ENCODE data around the gene TXNDC2. TPM values are rescaled to one million over a fixed set of nuclear protein-coding genes. Genes with fewer than 3 reads are reported as not detected.

Gene TXNDC2
- total RNA-seq, 1 donor from 2014 or later, result 0.49 TPM

- DNase-seq (ENCODE audit: extremely low spot score in 2 of 2), result no peak
- no peak overlapping the region for H3K4me3 ChIP-seq
- TF ChIP-seq POLR2AphosphoS5 (IDR thresholded peaks at IDR 0.05; ENCODE audit: insufficient read depth in 1 of 2, low read depth in 1 of 2) (no peak), POLR2A (IDR thresholded peaks at IDR 0.05) (no peak)
- H3K36me3 ChIP-seq, result no peaks in the 10 kb centered on the region
- no peak overlapping the region for H3K27ac ChIP-seq
- H3K27me3 ChIP-seq, result no peaks in the 10 kb centered on the region
- intact Hi-C loops (cut with DNase I), result no loop called here
- no peaks in the 10 kb centered on the region for H3K4me1 ChIP-seq
- H3K9me3 ChIP-seq, result no peaks in the 10 kb centered on the region
These were observed 23.1 kb upstream of the TXNDC2 start for GRCh38 chr18:9862686-9863085.

GRCh38 chr18:9863282-9863681 is 22.5 kb upstream of the TXNDC2 start:
- H3K36me3 ChIP-seq, result no peaks in the 10 kb centered on the region
- no peaks in the 10 kb centered on the region for H3K4me1 ChIP-seq
- H3K4me3 ChIP-seq, result no peak overlapping the region
- no peak for DNase-seq (ENCODE audit: extremely low spot score in 2 of 2)
- intact Hi-C loops (cut with DNase I), result no loop called here
- H3K9me3 ChIP-seq, result no peaks in the 10 kb centered on the region
- no peaks in the 10 kb centered on the region for H3K27me3 ChIP-seq
- no peak overlapping the region for H3K27ac ChIP-seq
- no peak for TF ChIP-seq CTCF (IDR thresholded peaks at IDR 0.05)
- no peak for TF ChIP-seq POLR2A (IDR thresholded peaks at IDR 0.05)
- TF ChIP-seq POLR2AphosphoS5 (IDR thresholded peaks at IDR 0.05; ENCODE audit: insufficient read depth in 1 of 2, low read depth in 1 of 2), result no peak

- no peaks in the 10 kb centered on the region for H3K36me3 ChIP-seq
- DNase-seq (ENCODE audit: extremely low spot score in 2 of 2), result no peak
- TF ChIP-seq CTCF (IDR thresholded peaks at IDR 0.05) (no peak), POLR2AphosphoS5 (IDR thresholded peaks at IDR 0.05; ENCODE audit: insufficient read depth in 1 of 2, low read depth in 1 of 2) (no peak), POLR2A (IDR thresholded peaks at IDR 0.05) (no peak)
- peaks cover 23% of the 10 kb centered on the region for H3K4me1 ChIP-seq
- H3K27ac ChIP-seq, result no peak overlapping the region
- H3K9me3 ChIP-seq, result no peaks in the 10 kb centered on the region
- intact Hi-C loops (cut with DNase I), result no loop called here
- no peak overlapping the region for H3K4me3 ChIP-seq
- no peaks in the 10 kb centered on the region for H3K27me3 ChIP-seq
These were observed 19.8 kb upstream of the TXNDC2 start for GRCh38 chr18:9865764-9866490.

GRCh38 chr18:9866627-9867026 is 19.1 kb upstream of the TXNDC2 start:
- Histone ChIP-seq H3K9me3 (no peaks in the 10 kb centered on the region), H3K4me1 (peaks cover 23% of the 10 kb centered on the region), H3K27me3 (no peaks in the 10 kb centered on the region), H3K4me3 (no peak overlapping the region), H3K36me3 (no peaks in the 10 kb centered on the region), H3K27ac (no peak overlapping the region)
- no peak for DNase-seq (ENCODE audit: extremely low spot score in 2 of 2)
- intact Hi-C loops (cut with DNase I), result no loop called here
- TF ChIP-seq CTCF (IDR thresholded peaks at IDR 0.05) (no peak), POLR2AphosphoS5 (IDR thresholded peaks at IDR 0.05; ENCODE audit: insufficient read depth in 1 of 2, low read depth in 1 of 2) (no peak), POLR2A (IDR thresholded peaks at IDR 0.05) (no peak)

- Histone ChIP-seq H3K9me3 (no peaks in the 10 kb centered on the region), H3K4me3 (no peak overlapping the region), H3K4me1 (peaks cover 23% of the 10 kb centered on the region), H3K27me3 (no peaks in the 10 kb centered on the region), H3K27ac (no peak overlapping the region), H3K36me3 (no peaks in the 10 kb centered on the region)
- DNase-seq (ENCODE audit: extremely low spot score in 2 of 2), result no peak
- TF ChIP-seq CTCF (IDR thresholded peaks at IDR 0.05) (no peak), POLR2A (IDR thresholded peaks at IDR 0.05) (no peak), POLR2AphosphoS5 (IDR thresholded peaks at IDR 0.05; ENCODE audit: insufficient read depth in 1 of 2, low read depth in 1 of 2) (no peak)
- intact Hi-C loops (cut with DNase I), result no loop called here
These were observed 18.6 kb upstream of the TXNDC2 start for GRCh38 chr18:9867071-9867594.
